A673 (cell line): Measurements from ENCODE around the gene SPRING1. TPM values are rescaled to one million over a fixed set of nuclear protein-coding genes. Genes with fewer than 3 reads are reported as not detected.

Source experiments
- BruUV-seq: library from RNA; stranded (reverse); fragments of 400-500 nt; replicated peaks from 2 replicates; lab custom pipeline; 2021; lab: Mats Ljungman, UMichigan
- CTCF ChIA-PET: fragments of 300-600 bp; sonication (Branson Sonifier 250); formaldehyde crosslinking; loops from one replicate; lab custom pipeline; 2022; ENCODE audit warnings: antibody characterized with exemption; lab: Charles Lee
- POLR2A ChIA-PET: fragments of 300-600 bp; sonication (Branson Sonifier 250); formaldehyde crosslinking; loops from one replicate; lab custom pipeline; 2022; ENCODE audit warnings: antibody characterized with exemption; ENCODE audit not compliant: low non-redundant PET; lab: Charles Lee
- DNase-seq: peaks from one replicate; pipeline ENCODE4 v3.0.0-alpha.2; 2015; ENCODE audit warnings: low spot score
- H3K27ac ChIP-seq: fragments of 200-600 bp; sonication (generic); 2 replicates; pipeline ENCODE4 v1.5.1; 2016; ENCODE audit warnings: mixed run types, low read depth, mild to moderate bottlenecking, mixed read lengths, antibody characterized with exemption, low read length; ENCODE audit not compliant: poor library complexity, severe bottlenecking
- H3K27me3 ChIP-seq: fragments of 200-600 bp; sonication (generic); replicated peaks from 2 replicates; pipeline ENCODE4 v1.6.1; 2017; ENCODE audit warnings: mixed run types, low read depth, mild to moderate bottlenecking, mixed read lengths, antibody characterized with exemption, low read length; ENCODE audit not compliant: insufficient read depth, poor library complexity
- H3K36me3 ChIP-seq: fragments of 200-600 bp; sonication (generic); 2 replicates; pipeline ENCODE4 v1.6.1; 2016; ENCODE audit warnings: mixed run types, mild to moderate bottlenecking, mixed read lengths, antibody characterized with exemption, low read length; ENCODE audit not compliant: insufficient read depth, poor library complexity, severe bottlenecking
- H3K4me1 ChIP-seq: fragments of 200-600 bp; sonication (generic); 2 replicates; pipeline ENCODE4 v1.6.1; 2017; ENCODE audit warnings: mixed run types, mild to moderate bottlenecking, mixed read lengths, antibody characterized with exemption, low read length; ENCODE audit not compliant: insufficient read depth, poor library complexity, severe bottlenecking
- H3K4me3 ChIP-seq: fragments of 200-600 bp; sonication (generic); 2 replicates; pipeline ENCODE4 v1.5.1; 2016; ENCODE audit warnings: low read depth, mixed run types, mild to moderate bottlenecking, mixed read lengths, low read length; ENCODE audit not compliant: poor library complexity, severe bottlenecking
- H3K9me3 ChIP-seq: fragments of 200-600 bp; sonication (generic); 2 replicates; pipeline ENCODE4 v1.6.1; 2016; ENCODE audit warnings: mixed run types, low read depth, mild to moderate bottlenecking, mixed read lengths, antibody characterized with exemption, low read length; ENCODE audit not compliant: poor library complexity, severe bottlenecking
- EZH2 ChIP-seq: fragments of 200-600 bp; sonication (generic); IDR thresholded peaks from 2 replicates; pipeline ENCODE4 v1.6.1; 2017; ENCODE audit warnings: borderline replicate concordance, low read depth, mild to moderate bottlenecking, mixed read lengths, antibody characterized with exemption, low read length; ENCODE audit not compliant: poor library complexity, severe bottlenecking
- intact Hi-C: fragments of 100-400 bp; cut with micrococcal nuclease; formaldehyde crosslinking; loops from one replicate; pipeline ENCODE4 v1.10.0; 2022; ENCODE audit not compliant: unreplicated experiment
- total RNA-seq: library from RNA; stranded (reverse); gene quantifications from 2 replicates; pipeline ENCODE4 v1.2.3, GENCODE V29; 2021
- TF ChIP-seq, protein P1 (sequence below): fragments of 300-800, 200-600 bp; sonication (generic); conservative IDR thresholded peaks from 2 replicates; pipeline ENCODE4 v1.5.1; 2017; ENCODE audit warnings: low read depth, mild to moderate bottlenecking, antibody characterized with exemption, low read length, moderate library complexity, mixed read lengths

The SPRING1 gene
- total RNA-seq, 1 experiment from 2014 or later: 23.0 TPM

DNA sequence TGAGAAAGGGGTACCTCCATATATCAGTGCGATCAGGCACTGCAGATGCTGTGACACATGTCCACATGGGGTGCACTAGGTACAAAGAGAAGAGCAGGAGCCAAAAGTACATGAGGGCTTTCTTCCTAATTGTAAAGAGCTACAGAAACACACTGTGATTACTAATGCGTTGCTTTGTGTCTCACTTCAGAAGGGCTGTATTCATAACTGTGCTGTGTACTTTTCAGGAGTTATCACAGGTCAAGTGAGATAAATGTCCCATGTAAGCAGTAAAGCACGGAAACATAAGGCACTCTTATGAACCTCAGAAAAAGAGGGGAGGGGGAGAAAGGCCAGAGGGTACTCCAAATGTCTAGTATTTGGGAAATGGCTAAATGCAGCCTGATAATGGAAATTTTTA lies 10.6 kb downstream of the SPRING1 start:
- CTCF ChIA-PET: no interaction called here
- no peak for DNase-seq
- BruUV-seq: no TSS peak
- Histone ChIP-seq H3K27me3 (no peaks in the 10 kb centered on the region), H3K4me3 (no peak overlapping the region), H3K27ac (no peak overlapping the region), H3K36me3 (no peaks in the 10 kb centered on the region), H3K9me3 (no peaks in the 10 kb centered on the region), H3K4me1 (no peaks in the 10 kb centered on the region)
- TF ChIP-seq, protein P1, sequence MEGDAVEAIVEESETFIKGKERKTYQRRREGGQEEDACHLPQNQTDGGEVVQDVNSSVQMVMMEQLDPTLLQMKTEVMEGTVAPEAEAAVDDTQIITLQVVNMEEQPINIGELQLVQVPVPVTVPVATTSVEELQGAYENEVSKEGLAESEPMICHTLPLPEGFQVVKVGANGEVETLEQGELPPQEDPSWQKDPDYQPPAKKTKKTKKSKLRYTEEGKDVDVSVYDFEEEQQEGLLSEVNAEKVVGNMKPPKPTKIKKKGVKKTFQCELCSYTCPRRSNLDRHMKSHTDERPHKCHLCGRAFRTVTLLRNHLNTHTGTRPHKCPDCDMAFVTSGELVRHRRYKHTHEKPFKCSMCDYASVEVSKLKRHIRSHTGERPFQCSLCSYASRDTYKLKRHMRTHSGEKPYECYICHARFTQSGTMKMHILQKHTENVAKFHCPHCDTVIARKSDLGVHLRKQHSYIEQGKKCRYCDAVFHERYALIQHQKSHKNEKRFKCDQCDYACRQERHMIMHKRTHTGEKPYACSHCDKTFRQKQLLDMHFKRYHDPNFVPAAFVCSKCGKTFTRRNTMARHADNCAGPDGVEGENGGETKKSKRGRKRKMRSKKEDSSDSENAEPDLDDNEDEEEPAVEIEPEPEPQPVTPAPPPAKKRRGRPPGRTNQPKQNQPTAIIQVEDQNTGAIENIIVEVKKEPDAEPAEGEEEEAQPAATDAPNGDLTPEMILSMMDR: no peak
- TF ChIP-seq EZH2: no peak
- intact Hi-C loops: no loop called here
- POLR2A ChIA-PET: no interaction called here

DNA sequence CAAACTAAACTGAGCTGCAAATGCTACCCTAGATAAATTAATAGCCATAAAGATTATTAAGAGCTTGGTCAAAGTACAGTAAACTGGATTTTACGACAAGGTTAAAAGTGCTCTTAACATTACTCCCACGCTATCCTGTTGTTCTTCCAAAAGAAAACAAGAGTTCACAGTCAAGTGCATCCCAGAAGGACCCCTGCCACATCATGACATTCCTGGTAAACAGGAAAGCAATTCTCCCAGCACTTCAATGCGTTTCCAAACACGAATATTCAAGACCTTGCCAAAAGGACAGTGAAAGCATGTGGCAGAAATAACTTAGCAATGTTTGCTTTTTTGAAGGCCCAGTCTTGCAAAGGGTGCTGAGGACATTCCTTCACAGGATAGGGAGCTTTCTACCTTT lies 11.2 kb downstream of the SPRING1 start:
- H3K4me1 ChIP-seq: no peaks in the 10 kb centered on the region
- H3K27me3 ChIP-seq: no peaks in the 10 kb centered on the region
- H3K36me3 ChIP-seq: no peaks in the 10 kb centered on the region
- H3K4me3 ChIP-seq: no peak overlapping the region
- CTCF ChIA-PET: no interaction called here
- intact Hi-C loops: no loop called here
- TF ChIP-seq, protein P1: no peak
- TF ChIP-seq EZH2: no peak
- H3K9me3 ChIP-seq: no peaks in the 10 kb centered on the region
- BruUV-seq: no TSS peak
- POLR2A ChIA-PET: no interaction called here
- no peak for DNase-seq
- no peak overlapping the region for H3K27ac ChIP-seq

DNA sequence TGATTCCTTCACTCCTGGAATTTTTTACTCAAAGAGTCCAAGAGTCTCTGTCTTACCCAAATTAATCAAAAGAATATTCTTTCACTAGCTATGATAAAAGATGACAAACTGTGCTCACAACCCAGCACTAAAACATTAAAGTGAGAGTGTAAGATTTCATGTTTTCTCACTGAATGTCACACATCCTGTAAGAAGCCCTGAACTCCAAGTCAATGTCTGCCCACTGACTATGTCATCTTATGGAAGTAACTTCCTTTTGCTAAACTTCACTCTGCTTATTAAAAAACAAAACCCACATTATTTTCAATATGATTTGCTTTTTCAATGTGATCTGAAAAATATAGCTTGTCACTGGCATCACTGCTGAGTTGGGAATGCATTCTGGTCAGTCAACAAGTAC lies 15.6 kb downstream of the SPRING1 start:
- POLR2A ChIA-PET: no interaction called here
- TF ChIP-seq, protein P1: no peak
- TF ChIP-seq EZH2: no peak
- CTCF ChIA-PET: no interaction called here

More for the DNA sequence above, 15.6 kb downstream of the SPRING1 start:
- Histone ChIP-seq H3K27ac (no peak overlapping the region), H3K36me3 (no peaks in the 10 kb centered on the region), H3K27me3 (no peaks in the 10 kb centered on the region), H3K4me1 (peaks cover 25% of the 10 kb centered on the region), H3K9me3 (no peaks in the 10 kb centered on the region), H3K4me3 (no peak overlapping the region)
- no TSS peak for BruUV-seq
- intact Hi-C loops: no loop called here
- DNase-seq: no peak
